Body of pancreas (tissue), 4 donors: Measurements from ENCODE around the gene PLPPR5.

ENCODE experiments used
- POLR2A ChIP-seq, 3 donors: fragments of 450-650 bp; IDR thresholded peaks; one replicate each; pipeline ENCODE4 v1.6.1; 2016; ENCODE audit warnings: antibody characterized with exemption in 3 of 3, mild to moderate bottlenecking in 2 of 3
- TF ChIP-seq, protein P1 (sequence below), 7 experiments: fragments of 450-650 bp in 4 of 7; fragments of 200-600 bp in 3 of 7; sonication (generic) in 3 of 7; IDR thresholded peaks; one replicate each; pipeline ENCODE4 v1.5.1; 2016 to 2019; ENCODE audit warnings: antibody characterized with exemption in 7 of 7

DNA sequence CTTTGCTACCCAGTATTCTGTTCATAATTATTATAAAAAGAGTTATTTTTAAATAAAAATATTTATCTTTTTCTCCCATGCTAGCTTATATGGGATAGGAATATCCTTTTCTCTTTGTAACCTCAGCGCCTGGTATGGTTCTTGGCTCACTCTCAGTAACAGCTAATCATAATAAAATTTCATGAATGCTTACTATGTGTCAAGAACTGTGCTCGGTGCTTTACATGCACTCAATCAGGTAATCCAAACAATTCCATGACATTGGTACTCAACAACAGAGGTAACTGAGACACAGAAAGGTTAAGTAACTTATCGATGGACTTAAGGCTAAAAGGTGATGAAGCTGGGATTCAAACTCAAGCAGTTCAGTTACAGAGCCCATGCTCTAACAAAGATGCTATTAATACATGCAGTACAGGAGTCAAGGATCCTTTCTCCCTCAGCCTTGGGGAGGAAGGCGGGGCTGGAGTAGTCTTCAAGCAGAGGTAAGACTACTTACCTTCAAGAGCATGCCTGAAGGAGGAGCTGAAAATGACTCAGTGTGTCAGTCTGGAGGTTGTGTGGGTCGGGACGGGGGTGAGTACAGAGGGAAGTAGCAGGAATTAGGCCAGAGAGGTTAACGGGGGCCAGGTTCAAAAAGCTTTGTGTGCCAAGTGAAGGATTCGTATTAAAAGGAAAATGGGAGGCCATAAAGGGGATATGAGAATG lies 73.4 kb downstream of the PLPPR5 start:
- TF ChIP-seq, protein P1, sequence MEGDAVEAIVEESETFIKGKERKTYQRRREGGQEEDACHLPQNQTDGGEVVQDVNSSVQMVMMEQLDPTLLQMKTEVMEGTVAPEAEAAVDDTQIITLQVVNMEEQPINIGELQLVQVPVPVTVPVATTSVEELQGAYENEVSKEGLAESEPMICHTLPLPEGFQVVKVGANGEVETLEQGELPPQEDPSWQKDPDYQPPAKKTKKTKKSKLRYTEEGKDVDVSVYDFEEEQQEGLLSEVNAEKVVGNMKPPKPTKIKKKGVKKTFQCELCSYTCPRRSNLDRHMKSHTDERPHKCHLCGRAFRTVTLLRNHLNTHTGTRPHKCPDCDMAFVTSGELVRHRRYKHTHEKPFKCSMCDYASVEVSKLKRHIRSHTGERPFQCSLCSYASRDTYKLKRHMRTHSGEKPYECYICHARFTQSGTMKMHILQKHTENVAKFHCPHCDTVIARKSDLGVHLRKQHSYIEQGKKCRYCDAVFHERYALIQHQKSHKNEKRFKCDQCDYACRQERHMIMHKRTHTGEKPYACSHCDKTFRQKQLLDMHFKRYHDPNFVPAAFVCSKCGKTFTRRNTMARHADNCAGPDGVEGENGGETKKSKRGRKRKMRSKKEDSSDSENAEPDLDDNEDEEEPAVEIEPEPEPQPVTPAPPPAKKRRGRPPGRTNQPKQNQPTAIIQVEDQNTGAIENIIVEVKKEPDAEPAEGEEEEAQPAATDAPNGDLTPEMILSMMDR (IDR thresholded peaks at IDR 0.05), result no peak
- no peak for TF ChIP-seq POLR2A (IDR thresholded peaks at IDR 0.05)
